Fibroblast of pulmonary artery (primary cell): ENCODE measurements around the gene TCEA3.
A peak's percentile ranks its signal among the peaks of the same experiment; 100 is the strongest.

Source experiments
- DNase-seq: peaks from one replicate; pipeline ENCODE4 v3.0.0-alpha.2; 2010; ENCODE audit warnings: low read depth
- H3K4me3 ChIP-seq: replicated peaks from 2 replicates; pipeline ENCODE4 v1.5.1; 2011; ENCODE audit warnings: low read depth, mild to moderate bottlenecking, control low read depth, low read length, moderate library complexity
- CTCF ChIP-seq: IDR thresholded peaks from 2 replicates; pipeline ENCODE4 v1.5.1; 2011; ENCODE audit warnings: mild to moderate bottlenecking, control low read depth, low read length, inconsistent platforms; ENCODE audit errors: missing control alignments

Gene TCEA3

GRCh38 chr1:23337869-23338268, 86.7 kb downstream of the TCEA3 start:
- DNase-seq: peak; percentile 32
- no peak for TF ChIP-seq CTCF
- no peak overlapping the region for H3K4me3 ChIP-seq

GRCh38 chr1:23331713-23332112, 92.8 kb downstream of the TCEA3 start:
- H3K4me3 ChIP-seq: no peak overlapping the region
- no peak for TF ChIP-seq CTCF
- DNase-seq: no peak
